GM19463 (cell line): ENCODE data around the gene TMEM14A.

Experiments
- ATAC-seq: cut with Tn5 transposase; IDR thresholded peaks from one replicate; pipeline ENCODE4 v1.9.1; 2021; ENCODE audit warnings: mild to moderate bottlenecking, moderate library complexity; ENCODE audit not compliant: unreplicated experiment

TMEM14A gene

DNA sequence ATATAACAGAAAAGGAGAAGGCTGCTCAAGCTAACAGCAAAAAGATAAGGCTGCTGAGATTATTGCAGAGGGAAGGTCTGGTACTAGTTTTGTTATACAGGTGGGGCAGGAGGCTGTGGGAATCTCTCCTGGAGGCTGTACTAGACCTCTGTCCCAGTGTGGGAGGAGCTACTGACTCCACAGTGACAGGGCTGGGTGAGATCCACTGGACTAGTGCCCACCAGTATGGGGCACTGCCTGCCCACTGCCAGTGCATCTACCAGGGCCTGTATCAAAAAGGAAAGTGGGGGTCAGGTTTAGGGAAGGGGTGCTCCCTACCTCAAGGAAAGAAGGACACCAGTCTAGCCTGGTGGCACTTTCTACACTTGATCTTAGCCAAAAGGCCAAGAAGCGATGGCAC is 62.3 kb downstream of the TMEM14A start:
- ATAC-seq: no peak

DNA sequence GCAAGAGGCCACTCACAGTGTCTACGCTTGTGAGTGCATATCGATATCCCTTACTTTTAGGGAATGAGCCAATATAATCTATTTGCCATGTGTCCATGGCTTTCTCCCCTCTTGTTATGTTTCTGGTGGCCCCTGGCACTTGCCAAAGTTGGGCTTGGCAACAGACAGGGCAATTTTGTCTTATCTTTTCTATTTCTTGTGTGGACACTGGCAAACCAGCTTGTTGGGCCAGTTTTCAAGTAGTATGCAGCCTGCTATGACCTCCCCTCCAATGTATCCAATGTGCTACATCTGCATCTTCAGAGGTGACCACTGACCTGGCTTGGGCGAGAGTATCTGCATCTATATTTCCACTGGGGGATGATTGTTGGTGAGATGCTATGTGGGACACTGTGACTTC is 63.2 kb downstream of the TMEM14A start:
- no peak for ATAC-seq

DNA sequence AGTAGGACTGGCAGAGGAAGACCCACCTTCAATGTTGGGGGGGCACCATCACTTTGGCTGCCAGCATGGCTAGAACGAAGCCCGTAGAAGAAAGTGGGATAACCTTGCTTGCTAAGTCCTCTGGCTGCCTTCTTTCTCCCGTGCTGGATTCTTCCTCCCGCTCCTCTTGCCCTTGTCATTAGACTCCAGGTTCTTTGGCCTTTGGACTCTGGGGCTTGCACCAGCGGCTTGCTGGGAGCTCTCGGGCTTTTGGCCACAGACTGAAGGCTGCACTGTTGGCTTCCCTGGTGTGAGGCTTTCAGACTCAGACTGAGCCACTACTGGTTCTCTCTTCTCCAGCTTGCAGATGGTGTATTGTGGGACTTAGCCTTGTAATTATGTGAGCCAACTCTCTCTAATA is 64.2 kb downstream of the TMEM14A start:
- no peak for ATAC-seq

- no peak for ATAC-seq
Measured at GRCh38 chr6:52736145-52736544, 65.2 kb downstream of the TMEM14A start.
